Cardiac fibroblast (primary cell): ENCODE data around the gene SCGN.
A peak's percentile ranks its signal among the peaks of the same experiment; 100 is the strongest.

ENCODE experiments used
- DNase-seq, 2 donors: peaks; one replicate each; pipeline versions ENCODE4 v3.0.0 to v3.0.0-alpha.2; 2010; ENCODE audit warnings: low read depth in 2 of 2
- H3K4me3 ChIP-seq, 2 donors: replicated peaks in 1 of 2; 1 replicate in 1 of 2; 2 replicates in 1 of 2; pipeline ENCODE4 v1.5.1; 2011; ENCODE audit warnings: low read depth in 2 of 2, low read length in 2 of 2, mild to moderate bottlenecking in 2 of 2, moderate library complexity in 1 of 2
- CTCF ChIP-seq: IDR thresholded peaks from one replicate; pipeline ENCODE4 v1.5.1; 2011; ENCODE audit warnings: low read depth, mild to moderate bottlenecking, low read length, inconsistent platforms

The SCGN gene

GRCh38 chr6:25661129-25661779 is 9.2 kb downstream of the SCGN start:
- no peak for TF ChIP-seq CTCF

DNA sequence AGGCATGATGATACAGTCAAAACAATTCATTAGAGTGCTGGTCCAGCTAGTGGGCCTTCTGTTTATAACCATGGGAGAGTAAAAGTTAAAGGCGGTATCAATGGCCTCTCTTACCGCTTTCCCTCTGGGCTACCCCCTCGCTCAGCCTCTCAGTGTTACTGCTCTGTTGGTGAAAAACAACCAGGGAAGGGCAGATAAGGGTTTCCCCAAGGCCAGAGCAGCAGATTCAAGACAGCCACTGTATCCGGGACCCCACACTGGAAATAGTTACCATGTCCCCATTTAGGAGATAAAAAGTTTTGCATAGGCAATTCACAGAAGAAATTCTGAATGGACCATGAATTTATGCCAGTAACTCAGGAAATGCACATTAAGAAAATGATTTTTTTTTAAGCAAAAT is 13.4 kb downstream of the SCGN start:
- TF ChIP-seq CTCF = no peak
- no peak for DNase-seq
- no peak overlapping the region for H3K4me3 ChIP-seq

More at GRCh38 chr6:25661129-25661779, 9.2 kb downstream of the SCGN start:
- no peak overlapping the region for H3K4me3 ChIP-seq
- DNase-seq = no peak

DNA sequence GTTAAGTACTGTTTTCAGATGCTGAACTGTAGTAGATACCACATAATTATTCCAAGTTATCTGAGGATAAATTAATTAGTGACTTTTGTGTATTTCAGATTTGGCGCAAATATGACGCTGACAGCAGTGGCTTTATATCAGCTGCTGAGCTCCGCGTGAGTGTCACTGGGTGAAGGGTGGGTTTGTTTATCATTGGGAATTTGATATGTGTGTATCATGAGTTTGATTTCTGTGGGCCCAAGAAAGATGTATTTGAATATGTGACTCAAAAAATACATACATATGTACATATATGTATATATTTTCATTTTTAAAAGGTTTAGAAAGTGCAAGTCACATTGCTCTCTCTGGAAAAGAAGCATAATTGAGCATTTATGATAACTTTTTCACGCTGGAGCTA is 17.4 kb downstream of the SCGN start:
- DNase-seq = no peak
- no peak for TF ChIP-seq CTCF
- H3K4me3 ChIP-seq = no peak overlapping the region

DNA sequence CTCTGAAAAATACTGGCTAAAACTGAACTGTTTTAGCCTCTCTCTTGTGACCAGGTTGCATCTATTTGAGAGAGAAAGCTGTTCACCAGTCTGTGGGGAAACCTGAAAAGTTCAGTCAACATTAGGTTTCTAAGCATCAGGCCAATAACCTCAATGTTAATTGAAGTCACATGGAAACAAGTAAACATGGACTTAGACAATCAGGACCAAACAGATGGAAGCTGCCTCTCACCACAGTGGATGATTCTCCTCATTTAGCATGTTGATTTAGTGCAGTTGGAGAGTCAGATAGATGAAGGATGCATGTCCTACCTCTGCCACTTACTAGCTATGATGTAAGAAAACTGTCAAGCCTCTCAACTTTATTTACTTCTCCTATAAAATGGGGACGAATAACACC is 18.2 kb downstream of the SCGN start:
- H3K4me3 ChIP-seq = no peak overlapping the region
- no peak for DNase-seq
- no peak for TF ChIP-seq CTCF

- DNase-seq = peak; percentile 3 to 6
- TF ChIP-seq CTCF = no peak
- H3K4me3 ChIP-seq = no peak overlapping the region
These were observed 18.9 kb downstream of the SCGN start for GRCh38 chr6:25670793-25671513.

DNA sequence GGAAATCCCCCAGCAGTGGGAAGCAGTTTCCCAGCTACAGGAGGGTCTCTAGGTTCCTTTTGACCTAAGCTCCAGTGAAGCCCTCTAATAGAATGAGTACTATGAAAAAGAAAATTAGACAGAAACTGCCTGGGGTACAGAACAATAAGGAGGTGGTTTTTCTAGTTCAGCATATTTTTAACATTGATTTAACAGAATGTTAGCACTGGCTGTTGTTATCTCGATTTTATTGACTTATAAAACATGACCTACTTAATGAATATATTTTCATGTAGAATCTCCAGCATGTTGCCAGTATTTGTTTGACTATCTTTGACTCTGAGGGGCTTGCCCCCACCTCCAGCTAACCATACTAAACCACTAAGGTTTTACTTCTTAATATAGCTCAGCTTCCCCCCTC is 19.6 kb downstream of the SCGN start:
- no peak for TF ChIP-seq CTCF
- DNase-seq = no peak

More for the DNA sequence above, 19.6 kb downstream of the SCGN start:
- no peak overlapping the region for H3K4me3 ChIP-seq
